NT2/D1 (cell line): ENCODE measurements around the gene P3H1.
"Not testable (repeated sequence)": the region's sequence is repeated elsewhere in the genome, so short reads cannot be mapped to it uniquely, and the experiment has no call there.

Experiments
- DNase-seq: peaks from one replicate; pipeline ENCODE4 v3.0.0-alpha.2; 2011; ENCODE audit warnings: low read depth, low spot score
- H3K27me3 ChIP-seq: 2 replicates; pipeline ENCODE4 v1.6.0; 2011; ENCODE audit warnings: mild to moderate bottlenecking; ENCODE audit not compliant: insufficient read length, insufficient read depth
- H3K36me3 ChIP-seq: 2 replicates; pipeline ENCODE4 v1.6.1; 2011; ENCODE audit warnings: mild to moderate bottlenecking, low read length, mixed read lengths; ENCODE audit not compliant: insufficient read depth, insufficient read length
- H3K4me1 ChIP-seq: 2 replicates; pipeline ENCODE4 v1.5.1; 2011; ENCODE audit not compliant: insufficient read depth, insufficient read length
- H3K4me3 ChIP-seq: 2 replicates; pipeline ENCODE4 v1.5.1; 2011; ENCODE audit warnings: low read depth; ENCODE audit not compliant: insufficient read length
- H3K9ac ChIP-seq: 2 replicates; pipeline ENCODE4 v1.6.0; 2011; ENCODE audit warnings: low read depth; ENCODE audit not compliant: insufficient read length
- H3K9me3 ChIP-seq: 2 replicates; pipeline ENCODE4 v1.5.1; 2011; ENCODE audit warnings: mild to moderate bottlenecking, low read length; ENCODE audit not compliant: insufficient read depth
- SUZ12 ChIP-seq: IDR thresholded peaks from 2 replicates; pipeline ENCODE4 v1.6.1; 2011; ENCODE audit not compliant: insufficient read length, insufficient read depth; ENCODE audit errors: extremely low read depth
- YY1 ChIP-seq: IDR thresholded peaks from 2 replicates; pipeline ENCODE4 v1.6.1; 2011; ENCODE audit not compliant: insufficient read length, insufficient read depth
- ZNF274 ChIP-seq: IDR thresholded peaks from 2 replicates; pipeline ENCODE4 v1.6.1; 2011; ENCODE audit warnings: mild to moderate bottlenecking, low read depth, low read length

P3H1 gene

DNA sequence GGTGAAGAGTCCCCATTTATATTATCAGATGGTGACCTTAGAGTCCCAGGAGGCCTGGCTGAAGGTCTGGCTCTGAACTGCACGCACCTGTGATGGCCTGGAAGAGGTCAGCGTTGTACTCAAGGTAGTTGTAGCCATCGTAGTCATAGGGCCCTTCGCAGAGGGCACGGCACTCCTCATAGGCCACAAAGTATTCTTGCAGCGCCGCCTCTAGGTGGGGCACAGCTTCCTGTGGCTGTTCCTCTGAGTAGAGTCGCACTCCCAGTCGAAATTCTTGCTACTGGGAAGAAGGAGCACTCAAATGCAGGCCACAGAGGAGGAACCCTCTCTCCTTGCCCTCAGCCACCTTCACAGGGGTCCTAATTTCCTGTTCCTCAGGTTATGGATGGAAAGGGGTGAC lies 7.7 kb downstream of the P3H1 start:
- no peaks in the 10 kb centered on the region for H3K27me3 ChIP-seq
- peaks cover 85% of the 10 kb centered on the region for H3K36me3 ChIP-seq
- TF ChIP-seq ZNF274 = no peak
- TF ChIP-seq SUZ12 = no peak
- TF ChIP-seq YY1 = no peak
- no peak for DNase-seq
- no peaks in the 10 kb centered on the region for H3K9me3 ChIP-seq
- H3K4me1 ChIP-seq = peaks cover 8% of the 10 kb centered on the region
- no peak overlapping the region for H3K4me3 ChIP-seq
- H3K9ac ChIP-seq = no peak overlapping the region

DNA sequence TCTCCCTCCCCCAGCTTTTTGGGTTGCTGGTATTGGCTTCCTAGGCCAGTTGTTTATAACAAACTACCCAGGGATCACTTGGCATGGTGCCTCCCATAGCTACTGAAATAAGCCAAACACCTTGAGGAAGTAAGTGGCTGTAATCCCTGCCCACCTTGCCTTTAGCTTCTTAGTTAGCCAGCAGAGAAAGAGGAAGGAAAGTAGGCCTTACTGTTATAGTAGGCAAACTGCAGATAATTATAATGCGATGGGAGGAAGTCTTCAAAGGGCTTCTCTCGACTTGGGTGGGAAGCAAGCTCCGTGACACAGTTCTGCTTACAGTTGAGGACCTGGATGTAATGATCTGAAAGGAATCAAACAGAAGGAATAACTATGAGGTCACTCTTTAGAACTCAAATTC lies 8.2 kb downstream of the P3H1 start:
- TF ChIP-seq YY1 (no peak), SUZ12 (no peak), ZNF274 (no peak)
- H3K36me3 ChIP-seq = peaks cover 89% of the 10 kb centered on the region
- DNase-seq = no peak
- no peak overlapping the region for H3K4me3 ChIP-seq
- no peak overlapping the region for H3K9ac ChIP-seq
- peaks cover 8% of the 10 kb centered on the region for H3K4me1 ChIP-seq
- H3K27me3 ChIP-seq = no peaks in the 10 kb centered on the region
- no peaks in the 10 kb centered on the region for H3K9me3 ChIP-seq

DNA sequence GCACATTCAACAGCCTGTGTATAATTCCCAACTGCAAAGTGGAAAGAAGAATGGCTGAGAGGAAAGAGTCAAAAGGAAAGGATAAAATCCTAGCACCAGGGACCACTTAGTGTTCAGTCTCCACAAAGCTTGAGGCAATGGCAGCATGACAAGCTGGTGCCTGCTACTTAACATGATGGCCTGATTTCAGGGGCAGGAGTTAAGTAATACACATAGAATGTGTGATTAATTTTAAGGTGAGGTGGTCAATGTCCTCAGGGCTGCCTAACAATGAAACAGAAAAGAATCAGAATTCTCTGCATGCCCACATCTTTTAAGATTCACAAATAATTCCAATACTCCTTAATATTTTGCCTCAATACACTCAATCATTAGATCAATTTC lies 8.9 kb downstream of the P3H1 start:
- Histone ChIP-seq H3K4me1 (peaks cover 8% of the 10 kb centered on the region), H3K9me3 (no peaks in the 10 kb centered on the region), H3K4me3 (no peak overlapping the region), H3K27me3 (no peaks in the 10 kb centered on the region), H3K36me3 (peaks cover 97% of the 10 kb centered on the region), H3K9ac (no peak overlapping the region)
- no peak for TF ChIP-seq ZNF274
- no peak for TF ChIP-seq YY1
- TF ChIP-seq SUZ12 = no peak
- no peak for DNase-seq

DNA sequence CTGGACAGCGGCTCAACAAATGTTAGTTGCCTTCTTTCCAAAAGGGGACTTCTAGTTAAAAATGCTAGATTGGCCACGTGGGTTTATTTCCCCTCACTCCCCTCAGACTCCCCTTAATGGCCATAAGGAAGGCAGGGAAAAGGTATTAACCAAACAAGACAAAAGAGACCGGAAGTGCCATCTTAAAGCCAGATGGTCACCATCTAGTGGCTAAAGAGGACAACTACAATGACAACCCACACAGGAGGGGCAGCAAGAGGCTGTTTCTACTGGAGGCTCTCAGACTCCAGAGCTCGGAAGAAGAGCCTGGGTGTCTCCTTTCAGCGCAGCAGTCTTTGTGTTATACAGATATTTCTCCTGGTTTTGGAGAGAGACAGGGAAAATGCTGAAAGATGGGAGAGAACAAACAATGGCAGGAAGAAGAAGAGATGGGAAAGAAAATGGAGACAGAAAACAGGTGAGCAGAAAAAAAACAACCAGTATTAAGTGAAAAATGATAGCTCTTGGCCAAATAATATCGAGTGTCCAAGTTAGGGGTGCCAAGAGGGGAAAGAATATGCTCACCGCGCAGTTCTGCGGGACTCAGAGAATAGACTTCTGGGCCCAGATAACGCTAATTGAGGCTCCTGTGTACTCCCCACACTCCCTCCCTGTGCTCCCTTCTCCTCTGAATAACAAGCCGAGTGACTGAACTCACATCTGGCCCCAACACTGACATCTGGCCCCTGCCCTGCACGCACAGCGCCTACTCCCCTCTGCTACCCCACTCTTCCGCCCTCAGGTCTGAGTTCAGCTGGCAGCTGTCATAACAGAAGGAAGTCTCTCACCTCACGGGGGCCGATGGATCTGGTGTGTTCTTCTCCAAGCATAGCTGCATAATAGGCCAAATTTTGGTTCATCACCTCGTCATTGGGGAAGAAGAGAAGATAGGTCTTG lies 9.6 kb downstream of the P3H1 start:
- H3K4me3 ChIP-seq = no peak overlapping the region
- TF ChIP-seq YY1 (no peak), ZNF274 (no peak), SUZ12 (no peak)
- peak overlapping the region; percentile 43 for H3K9ac ChIP-seq
- DNase-seq = peak; percentile 74
- no peaks in the 10 kb centered on the region for H3K27me3 ChIP-seq
- peaks cover 4% of the 10 kb centered on the region; the same call in 1 of the 2 replicates for H3K9me3 ChIP-seq
- H3K4me1 ChIP-seq = peaks cover 7% of the 10 kb centered on the region
- H3K36me3 ChIP-seq = peaks cover 97% of the 10 kb centered on the region

DNA sequence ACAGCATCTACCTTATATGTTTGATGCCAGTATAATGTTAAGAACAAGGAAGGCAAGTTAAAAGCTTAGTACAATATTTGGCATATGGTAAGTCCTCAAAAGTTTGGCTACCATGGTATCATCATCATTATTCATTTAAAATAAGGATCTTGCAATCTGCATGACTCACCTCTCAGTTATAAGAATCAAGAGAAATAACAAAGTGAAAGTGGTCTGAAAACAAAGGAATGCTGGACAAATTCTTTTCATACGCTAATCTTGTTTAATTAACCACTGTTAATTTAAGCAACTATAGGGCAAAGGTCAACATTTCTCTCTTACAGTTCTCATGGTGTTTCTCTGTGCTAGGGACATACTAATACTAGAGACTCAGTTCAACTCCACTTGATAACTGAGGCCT lies 13.8 kb downstream of the P3H1 start:
- H3K27me3 ChIP-seq = no peaks in the 10 kb centered on the region
- no peak for DNase-seq
- peaks cover 15% of the 10 kb centered on the region; the same call in 1 of the 2 replicates for H3K9me3 ChIP-seq
- peaks cover 9% of the 10 kb centered on the region for H3K4me1 ChIP-seq
- H3K9ac ChIP-seq = no peak overlapping the region
- TF ChIP-seq YY1 = no peak
- TF ChIP-seq SUZ12 = no peak
- TF ChIP-seq ZNF274 = no peak
- peaks cover 89% of the 10 kb centered on the region for H3K36me3 ChIP-seq
- H3K4me3 ChIP-seq = no peak overlapping the region

DNA sequence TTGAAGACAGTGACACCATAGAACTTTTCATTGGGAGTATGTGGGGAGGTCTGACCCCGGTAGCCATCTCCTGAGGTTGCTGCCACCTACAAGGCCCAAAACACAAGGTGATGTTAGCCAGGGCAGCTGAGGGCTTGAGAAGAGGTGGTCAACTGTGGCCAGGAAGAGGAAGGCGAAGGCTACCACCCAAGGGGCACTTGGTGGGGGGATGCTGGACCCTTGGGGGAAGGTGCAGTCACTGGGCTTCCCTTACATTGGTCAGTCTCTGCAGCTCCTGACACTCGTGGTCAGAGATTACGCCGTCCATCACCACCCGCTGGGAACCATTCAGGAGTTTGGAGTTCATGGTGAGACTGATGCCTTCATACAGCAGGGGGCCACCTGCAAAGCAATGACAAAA lies 14.5 kb downstream of the P3H1 start:
- Histone ChIP-seq H3K36me3 (peaks cover 89% of the 10 kb centered on the region), H3K4me1 (peaks cover 5% of the 10 kb centered on the region), H3K4me3 (no peak overlapping the region), H3K9ac (no peak overlapping the region), H3K9me3 (peaks cover 15% of the 10 kb centered on the region; the same call in 1 of the 2 replicates), H3K27me3 (no peaks in the 10 kb centered on the region)
- TF ChIP-seq SUZ12 (no peak), YY1 (no peak), ZNF274 (no peak)
- no peak for DNase-seq

DNA sequence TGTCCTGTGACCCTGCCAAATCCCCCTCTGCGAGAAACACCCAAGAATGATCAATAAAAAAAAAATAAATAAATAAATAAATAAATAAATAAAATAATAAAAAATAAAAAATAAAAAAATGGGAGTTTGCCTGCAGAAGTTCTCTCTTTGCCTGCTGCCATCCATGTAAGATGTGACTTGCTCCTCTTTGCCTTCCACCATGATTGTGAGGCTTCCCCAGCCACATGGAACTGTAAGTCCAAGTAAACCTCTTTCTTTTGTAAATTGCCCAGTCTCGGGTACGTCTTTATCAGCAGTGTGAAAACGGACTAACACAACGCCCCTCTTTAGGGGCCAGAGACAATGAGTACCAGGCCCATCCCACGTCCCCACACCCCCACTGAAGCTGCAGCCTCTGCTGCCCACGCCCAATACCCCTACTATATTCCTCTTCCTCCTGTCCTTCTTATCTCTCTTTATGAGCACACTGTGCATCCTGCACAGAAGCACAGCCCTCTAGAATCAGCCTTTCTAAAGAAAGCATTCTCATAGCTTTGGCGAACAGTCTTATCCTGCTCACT lies 15.2 kb downstream of the P3H1 start:
- not testable (repeated sequence) for DNase-seq, H3K4me3 ChIP-seq, H3K4me1 ChIP-seq, H3K9ac ChIP-seq, H3K27me3 ChIP-seq
- peaks cover 15% of the 10 kb centered on the region; the same call in 1 of the 2 replicates for H3K9me3 ChIP-seq
- peaks cover 89% of the 10 kb centered on the region for H3K36me3 ChIP-seq
